Hepatocyte (in vitro differentiated cells): Measurements from ENCODE around the gene ZFHX3.

Source experiments
- EZH2 ChIP-seq: fragments of 200-600 bp; sonication (generic); IDR thresholded peaks from 2 replicates; pipeline ENCODE4 v1.6.1; 2016; ENCODE audit warnings: antibody characterized with exemption, mild to moderate bottlenecking, borderline replicate concordance
- EZH2phosphoT487 ChIP-seq: fragments of 200-600 bp; sonication (generic); IDR thresholded peaks from one replicate; pipeline ENCODE4 v1.6.1; 2018; ENCODE audit warnings: antibody characterized with exemption, mild to moderate bottlenecking, low read depth, moderate library complexity; ENCODE audit not compliant: unreplicated experiment, severe bottlenecking
- TF ChIP-seq, protein P1 (sequence below): fragments of 200-600 bp; sonication (generic); IDR thresholded peaks from 2 replicates; pipeline ENCODE4 v1.5.1; 2016; ENCODE audit warnings: antibody characterized with exemption, mild to moderate bottlenecking; ENCODE audit not compliant: poor library complexity

DNA sequence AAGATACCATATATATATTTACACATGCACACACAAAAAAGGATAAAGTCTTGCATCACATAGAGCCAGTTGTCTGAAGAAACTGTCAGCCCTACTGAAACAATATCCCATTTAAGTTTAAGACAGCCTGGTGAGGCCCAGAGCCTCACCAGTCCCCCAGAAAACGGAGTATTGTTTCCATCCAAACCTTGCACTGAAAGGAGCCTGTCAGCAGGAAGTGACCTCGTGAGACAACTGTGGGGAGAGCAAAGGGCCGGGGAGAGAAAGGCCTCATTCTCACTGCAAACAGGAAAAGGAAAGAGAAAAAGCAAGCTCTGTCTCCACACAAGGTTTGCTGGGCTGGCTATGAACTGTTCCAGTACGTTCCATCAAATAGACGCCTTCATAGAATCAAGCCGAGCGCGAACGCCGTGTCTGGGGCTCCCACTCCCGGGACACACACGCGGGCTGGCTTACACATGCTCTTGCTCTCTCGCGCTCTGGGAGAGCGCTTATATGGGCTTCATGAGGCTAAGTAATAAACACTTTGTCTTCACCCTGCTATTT lies 44.4 kb upstream of the ZFHX3 start:
- TF ChIP-seq, protein P1, sequence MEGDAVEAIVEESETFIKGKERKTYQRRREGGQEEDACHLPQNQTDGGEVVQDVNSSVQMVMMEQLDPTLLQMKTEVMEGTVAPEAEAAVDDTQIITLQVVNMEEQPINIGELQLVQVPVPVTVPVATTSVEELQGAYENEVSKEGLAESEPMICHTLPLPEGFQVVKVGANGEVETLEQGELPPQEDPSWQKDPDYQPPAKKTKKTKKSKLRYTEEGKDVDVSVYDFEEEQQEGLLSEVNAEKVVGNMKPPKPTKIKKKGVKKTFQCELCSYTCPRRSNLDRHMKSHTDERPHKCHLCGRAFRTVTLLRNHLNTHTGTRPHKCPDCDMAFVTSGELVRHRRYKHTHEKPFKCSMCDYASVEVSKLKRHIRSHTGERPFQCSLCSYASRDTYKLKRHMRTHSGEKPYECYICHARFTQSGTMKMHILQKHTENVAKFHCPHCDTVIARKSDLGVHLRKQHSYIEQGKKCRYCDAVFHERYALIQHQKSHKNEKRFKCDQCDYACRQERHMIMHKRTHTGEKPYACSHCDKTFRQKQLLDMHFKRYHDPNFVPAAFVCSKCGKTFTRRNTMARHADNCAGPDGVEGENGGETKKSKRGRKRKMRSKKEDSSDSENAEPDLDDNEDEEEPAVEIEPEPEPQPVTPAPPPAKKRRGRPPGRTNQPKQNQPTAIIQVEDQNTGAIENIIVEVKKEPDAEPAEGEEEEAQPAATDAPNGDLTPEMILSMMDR = no peak
- TF ChIP-seq EZH2 (no peak), EZH2phosphoT487 (no peak)
